A172 (cell line): ENCODE measurements around the gene PPP1R16B. TPM values are rescaled to one million over a fixed set of nuclear protein-coding genes. Genes with fewer than 3 reads are reported as not detected.
A peak's percentile ranks its signal among the peaks of the same experiment; 100 is the strongest.

Source experiments
- DNase-seq: peaks from one replicate; pipeline ENCODE4 v3.0.0-alpha.2; 2015; ENCODE audit warnings: low spot score
- total RNA-seq: library from RNA; depleted of rRNA; stranded (reverse); fragments of >200 nt; shearing (Covaris generic); gene quantifications from 2 replicates; pipeline ENCODE4 v1.2.3, GENCODE V29; 2014

The PPP1R16B gene
- total RNA-seq, 1 experiment from 2014 or later: 0.14 TPM

DNA sequence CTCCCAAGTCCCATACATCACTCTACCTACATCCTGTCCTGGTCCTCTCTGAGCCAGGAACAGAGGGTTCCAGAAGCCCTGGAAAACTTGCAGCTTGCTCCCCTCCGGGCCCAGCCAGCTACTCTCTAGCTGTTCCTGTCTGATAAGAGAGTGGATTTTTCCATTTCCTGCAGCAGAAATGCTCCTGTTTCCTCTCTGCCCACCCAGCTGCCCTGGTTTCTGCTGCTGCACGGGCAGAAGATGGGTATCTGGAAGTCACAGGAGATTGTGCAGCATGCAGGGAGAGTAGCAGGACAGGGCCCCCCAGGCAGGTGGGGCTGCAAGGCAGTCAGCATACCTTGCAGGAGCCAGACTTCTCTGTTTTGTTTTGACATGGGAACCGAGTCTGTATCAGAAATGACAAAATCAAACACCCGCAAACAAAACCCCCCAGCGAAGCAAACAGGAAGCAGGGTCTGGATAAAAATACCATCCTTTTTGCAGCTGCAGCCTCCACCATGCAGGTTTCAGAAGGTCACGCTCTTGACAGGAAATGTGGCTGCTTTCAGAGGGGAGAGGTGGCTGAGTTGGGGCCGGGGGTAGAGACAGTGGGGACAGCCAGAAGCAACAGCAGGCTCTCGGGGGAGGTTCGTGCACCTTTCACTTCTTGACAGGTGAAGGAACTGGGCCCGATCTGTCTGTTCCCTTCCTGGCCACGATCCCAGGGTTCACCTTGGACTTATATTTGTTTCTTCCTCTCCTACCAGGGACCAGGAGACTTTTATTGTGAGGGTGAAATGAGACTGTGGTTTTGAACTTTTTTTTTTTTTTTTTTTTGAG lies 69.9 kb downstream of the PPP1R16B start:
- DNase-seq: no peak

DNA sequence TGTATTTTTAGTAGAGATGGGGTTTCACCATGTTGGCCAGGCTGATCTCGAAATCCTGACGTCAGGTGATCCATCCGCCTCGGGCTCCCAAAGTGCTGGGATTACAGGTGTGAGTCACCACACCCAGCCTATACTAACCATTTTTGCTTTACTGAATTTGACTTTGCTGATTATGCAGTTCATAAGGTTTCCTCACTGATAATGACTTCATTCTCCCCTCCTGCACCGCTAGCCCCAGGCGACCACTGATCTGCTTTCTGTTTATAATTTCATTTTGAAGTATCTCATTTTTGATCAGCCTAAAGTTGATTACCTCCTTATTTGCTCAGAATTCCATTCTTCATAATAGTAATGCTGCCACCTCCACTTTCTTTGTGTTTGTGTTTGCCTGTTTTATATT lies 72.0 kb downstream of the PPP1R16B start:
- DNase-seq: no peak

DNA sequence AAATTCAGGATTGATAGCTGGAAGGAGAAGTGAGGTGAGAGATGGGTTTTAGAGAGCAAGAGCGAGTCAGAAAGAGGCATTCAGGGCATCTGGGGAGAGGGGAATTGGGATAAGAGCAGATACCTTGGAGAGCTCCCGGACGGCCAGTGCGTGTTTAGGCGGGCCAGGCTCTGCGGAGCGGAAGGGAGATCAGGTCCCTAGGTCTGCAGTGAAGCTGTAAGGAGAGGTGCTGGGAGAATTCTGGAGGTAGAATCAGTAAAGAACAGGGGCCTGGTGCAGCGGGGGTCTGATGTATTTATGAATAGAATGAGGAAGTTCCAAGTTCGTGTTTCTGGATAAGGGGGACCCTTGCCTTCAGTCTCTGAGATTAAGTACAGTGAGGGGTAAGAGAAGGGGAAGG lies 73.4 kb downstream of the PPP1R16B start:
- no peak for DNase-seq

DNA sequence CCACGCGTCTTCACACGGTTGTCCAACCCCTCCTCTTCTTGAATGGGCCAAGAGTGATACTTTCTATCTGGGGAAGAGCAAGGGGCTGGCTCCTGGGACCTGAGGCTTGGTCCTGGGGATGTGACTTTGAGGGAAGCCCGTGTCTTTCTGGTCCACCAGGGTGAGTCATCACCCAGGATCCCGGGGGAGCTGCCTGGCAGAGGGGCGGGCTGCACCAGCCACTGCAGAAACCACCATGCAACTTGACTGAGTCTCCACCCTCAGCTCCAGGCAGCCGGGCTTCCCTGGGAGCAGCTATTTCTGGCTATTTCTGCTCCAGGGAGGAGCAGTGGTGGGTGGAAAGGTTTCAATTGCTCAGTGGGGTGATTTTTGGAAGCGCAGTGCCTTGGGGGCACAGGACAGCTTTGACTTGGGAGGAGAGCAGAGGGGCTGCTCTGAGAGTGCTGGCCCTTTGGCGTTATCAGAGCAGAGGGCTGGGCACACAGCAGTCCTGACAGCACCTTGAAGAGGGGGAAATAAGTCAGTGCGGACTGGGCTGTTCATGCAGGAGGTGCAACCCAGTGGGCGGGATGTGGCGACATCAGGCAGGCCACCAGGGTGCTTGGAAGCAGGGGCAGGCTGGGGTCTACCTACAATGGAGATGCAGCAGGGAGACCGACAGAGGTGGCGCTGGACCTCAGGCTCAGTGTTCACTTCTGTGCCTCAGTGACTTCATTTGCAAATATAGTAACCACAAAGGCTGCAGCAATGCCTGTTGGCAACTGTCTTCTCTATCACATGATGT lies 75.6 kb downstream of the PPP1R16B start:
- peak; percentile 62 for DNase-seq

DNA sequence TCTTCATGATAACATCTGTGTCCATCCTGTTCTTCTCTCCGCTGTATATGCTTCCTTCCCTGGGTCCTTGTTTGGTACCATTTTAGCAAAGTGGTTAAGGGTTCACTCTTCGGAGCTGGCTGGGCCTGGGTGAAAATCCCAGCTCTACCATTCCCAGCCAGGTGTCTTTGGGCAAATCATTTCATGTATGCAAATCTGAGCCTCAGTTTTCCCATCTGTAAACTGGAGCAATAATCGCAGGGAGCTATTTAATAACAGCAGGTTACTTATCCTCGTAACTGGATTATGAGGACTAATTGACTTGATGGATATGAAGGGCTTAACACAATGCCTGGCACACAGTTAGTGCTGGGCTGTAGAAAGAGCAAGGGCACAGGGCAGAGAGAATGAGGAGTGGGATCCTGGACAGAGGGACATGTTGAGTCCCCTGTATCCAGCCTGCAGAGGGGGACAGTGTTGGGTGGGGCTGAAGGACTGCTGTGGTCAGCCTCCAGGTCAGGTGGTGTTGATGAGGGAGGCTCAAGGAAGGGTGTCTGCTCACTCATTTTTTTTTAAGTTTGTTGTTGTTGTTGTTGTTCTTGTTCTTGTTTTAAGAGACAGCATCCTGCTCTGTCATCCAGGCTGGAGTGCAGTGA lies 76.4 kb downstream of the PPP1R16B start:
- DNase-seq: no peak

DNA sequence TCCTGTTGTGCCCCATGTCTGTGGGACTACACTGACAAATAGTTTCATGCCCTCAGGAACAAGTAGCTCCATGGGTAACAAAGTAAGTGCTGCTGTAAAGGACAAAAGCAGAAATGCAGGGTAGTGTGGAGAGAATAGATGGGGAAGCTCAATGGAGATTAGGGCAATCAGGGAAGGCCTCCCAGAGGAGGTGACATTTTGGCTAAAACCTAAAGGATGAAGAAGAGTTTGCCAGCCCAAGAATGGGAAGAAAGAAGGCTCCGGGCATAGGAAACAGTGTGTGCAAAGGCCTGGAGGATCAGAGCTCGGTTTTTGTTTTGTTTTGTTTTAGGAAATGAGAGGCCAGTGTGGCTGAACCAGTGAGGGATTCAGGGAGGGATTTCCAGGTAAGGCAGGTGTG lies 77.1 kb downstream of the PPP1R16B start:
- no peak for DNase-seq

DNA sequence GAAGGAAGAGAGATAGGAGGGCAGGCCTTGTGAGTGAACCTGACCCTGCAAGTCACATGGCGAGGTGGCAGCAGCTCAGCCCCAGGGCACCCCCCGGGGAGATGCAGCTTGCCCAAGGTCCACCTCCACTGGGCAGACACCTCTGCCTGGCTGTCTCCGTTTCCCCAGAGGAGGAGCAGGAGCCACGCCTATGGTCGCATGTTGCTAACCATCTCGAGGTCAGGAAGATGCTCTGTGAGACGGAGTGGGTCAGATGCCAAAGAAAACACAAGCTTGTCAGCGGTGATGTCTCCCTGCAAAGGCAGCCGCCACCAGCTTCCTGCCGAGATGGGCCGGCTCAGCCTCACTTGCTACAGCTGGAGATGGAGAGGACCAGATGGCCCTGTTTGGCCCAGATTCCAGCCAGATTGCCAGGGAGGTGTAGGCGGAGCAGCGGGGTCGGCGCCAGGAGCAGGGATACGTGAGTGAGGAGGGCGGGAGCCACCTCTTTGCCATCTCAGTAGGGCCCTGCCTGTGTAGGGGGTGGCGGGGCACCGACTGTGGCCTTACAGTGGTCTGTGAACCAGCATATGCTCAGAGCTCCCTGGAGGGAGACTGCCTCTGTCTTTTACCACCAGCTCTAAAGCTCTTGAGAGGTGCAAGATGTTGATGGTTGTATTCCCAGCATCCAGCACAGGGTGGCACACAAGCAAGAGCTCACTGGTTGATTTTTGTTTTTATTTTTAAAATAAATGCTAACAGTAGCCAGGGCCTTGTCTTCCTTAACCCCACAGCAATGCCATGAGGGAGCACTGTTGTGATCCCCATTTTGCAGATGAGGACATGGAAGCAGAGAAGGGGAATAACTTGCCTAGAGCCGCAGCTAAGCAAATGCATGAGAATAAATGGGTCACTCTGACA lies 77.8 kb downstream of the PPP1R16B start:
- DNase-seq: peak; percentile 76

DNA sequence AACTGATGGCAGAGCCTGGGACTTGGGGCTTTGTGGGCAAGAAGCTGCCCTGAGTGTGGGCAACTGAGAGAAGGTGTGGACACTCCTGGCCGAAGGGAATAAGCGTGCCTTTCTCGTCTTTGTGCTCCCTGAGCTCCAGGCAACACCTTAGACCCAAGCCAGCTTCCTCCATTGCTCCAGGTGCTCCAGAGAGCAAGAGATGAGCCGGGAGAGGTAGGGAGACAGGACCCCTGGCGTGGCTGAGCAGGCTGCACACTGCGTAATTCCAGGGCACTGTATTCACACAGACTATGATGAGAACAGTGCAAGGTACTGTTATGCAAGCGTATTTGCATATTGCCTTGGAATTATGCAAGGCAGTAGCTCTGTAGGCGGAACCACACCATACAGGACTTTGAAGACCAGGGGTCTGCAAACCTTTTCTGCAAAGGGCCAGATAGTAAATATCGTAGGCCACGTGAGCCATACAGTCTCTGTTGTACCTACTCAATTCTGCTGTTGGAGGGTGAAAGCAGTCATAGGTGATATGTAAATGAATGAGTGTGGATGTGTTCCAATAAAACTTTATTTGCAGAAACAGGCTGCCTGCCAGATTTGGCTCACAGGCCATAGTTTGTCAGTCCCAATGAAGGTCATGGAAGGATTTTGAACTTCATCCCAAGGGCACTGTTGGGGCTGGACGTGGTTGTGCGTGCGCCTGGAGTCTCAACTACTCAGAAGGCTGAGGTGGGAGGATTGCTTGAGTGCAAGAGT lies 78.7 kb downstream of the PPP1R16B start:
- DNase-seq: no peak

DNA sequence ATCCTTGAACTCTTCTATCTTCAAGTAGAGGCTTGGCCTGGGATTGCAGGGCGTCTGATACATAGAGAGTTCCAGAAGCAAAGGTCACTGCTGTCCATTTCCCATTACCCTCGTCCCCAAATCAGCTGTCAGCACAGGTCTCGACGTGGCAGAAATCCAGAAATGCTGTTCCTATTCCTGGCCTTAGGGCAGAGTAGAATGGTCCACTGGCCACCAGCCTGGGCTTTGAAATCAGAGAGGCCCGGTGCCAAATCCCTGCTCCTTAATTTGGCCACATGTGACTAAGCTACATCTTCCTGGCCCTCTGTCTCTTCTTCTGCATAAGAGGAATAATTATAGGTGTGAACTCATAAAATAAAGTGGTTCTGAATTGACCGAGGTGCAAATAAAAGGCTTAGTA lies 79.9 kb downstream of the PPP1R16B start:
- no peak for DNase-seq

DNA sequence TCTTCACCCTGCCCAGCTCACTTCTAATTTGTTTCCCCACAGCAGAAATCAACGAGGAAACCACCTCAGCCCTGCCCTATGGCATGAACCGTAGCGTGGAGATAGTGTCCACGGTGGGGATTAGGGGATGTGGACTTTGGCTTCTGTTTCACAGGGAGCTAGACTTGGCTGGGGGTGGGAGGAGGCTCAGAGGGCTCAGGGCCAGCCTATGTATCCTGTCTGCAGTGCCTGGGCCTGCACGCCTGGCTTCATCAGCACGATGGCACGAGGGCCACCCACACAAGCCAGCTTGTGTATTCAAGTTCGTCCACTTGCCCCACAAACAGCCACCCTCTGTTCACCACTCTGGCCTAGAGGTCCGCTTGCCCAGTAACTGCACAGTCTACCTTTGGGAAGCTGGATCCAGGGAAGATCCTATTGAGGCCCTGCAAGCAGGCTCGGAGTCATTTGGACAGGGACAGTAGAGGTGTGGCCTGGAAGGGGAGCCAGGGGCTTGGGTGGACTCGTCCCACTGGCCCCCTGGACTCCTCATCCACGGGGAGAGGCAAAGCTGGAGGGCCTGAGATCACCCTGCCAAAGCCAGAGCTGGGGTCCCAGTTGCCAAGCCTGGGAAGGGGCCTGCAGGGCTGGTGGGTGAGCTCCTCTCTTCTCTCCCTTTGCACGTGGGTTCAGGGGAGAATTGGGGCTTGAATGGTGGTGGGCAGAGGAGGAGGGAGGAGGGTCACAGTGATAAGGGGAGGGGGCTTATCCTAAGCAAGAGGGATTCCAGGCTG lies 82.7 kb downstream of the PPP1R16B start:
- no peak for DNase-seq

DNA sequence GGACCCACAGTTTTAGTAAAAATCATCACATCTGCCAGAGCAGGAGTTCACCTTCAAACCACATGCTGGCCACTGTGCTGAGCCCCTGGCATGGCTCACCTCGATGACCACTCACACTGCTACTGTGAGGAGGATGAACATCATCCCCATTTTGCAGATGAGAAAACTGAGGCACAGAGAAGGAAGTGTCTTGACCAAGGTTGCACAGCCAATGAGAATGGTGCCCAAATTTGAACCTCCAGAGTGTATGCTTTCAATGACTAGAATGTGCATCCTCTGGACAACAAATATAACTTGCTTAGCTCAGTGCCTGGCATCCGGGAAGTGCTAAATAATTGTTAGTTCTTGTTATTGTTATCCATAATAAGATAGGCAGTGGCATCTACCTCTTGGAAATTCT lies 83.6 kb downstream of the PPP1R16B start:
- DNase-seq: no peak

DNA sequence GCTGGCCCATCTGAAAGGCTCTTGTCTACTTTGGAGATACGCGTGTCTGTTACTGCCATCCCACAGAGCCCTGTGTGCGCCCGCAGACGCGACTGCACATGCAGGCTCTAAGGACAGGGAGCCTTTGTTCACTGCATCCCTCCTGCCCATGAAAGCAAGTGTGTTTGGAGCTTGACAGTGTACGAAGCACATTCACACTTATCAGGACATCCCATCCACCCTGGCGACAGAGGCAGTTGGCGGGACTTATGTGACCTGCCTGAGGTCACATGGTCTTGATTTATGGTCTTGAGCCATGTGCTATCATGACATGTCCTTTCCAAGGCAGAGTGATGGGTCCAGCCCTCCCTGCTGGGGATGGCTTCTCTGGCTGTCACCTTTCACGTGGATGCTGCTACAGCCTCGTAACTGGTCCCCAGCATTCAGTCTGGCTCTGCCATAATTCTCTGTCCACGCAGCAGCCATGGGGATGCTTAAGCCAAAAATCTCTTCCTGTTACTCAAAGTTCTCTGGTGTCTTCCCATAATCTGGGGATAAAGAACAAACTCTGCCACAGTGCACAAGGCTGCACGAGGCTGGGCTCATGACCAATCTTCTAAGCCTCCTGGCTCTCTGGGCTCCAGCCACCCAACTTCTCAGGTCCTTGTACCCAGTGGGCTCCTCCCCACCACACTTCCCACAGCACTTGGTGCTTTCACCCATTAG lies 84.4 kb downstream of the PPP1R16B start:
- no peak for DNase-seq

DNA sequence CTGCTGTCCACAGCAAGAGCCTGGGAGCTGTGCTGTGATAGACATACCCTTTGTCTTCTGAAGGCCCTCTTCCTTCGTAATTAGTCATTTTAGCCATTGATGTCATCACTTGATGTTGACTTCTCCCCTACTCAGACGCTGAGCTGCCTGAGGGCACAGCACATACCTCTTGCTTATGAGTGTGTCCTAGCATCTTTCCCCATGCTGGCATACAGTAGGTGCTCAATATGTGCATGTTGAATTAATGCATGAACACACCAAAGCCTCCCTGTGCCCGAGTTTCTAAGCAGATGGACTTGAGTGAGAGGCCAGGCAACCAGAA lies 85.0 kb downstream of the PPP1R16B start:
- DNase-seq: no peak

DNA sequence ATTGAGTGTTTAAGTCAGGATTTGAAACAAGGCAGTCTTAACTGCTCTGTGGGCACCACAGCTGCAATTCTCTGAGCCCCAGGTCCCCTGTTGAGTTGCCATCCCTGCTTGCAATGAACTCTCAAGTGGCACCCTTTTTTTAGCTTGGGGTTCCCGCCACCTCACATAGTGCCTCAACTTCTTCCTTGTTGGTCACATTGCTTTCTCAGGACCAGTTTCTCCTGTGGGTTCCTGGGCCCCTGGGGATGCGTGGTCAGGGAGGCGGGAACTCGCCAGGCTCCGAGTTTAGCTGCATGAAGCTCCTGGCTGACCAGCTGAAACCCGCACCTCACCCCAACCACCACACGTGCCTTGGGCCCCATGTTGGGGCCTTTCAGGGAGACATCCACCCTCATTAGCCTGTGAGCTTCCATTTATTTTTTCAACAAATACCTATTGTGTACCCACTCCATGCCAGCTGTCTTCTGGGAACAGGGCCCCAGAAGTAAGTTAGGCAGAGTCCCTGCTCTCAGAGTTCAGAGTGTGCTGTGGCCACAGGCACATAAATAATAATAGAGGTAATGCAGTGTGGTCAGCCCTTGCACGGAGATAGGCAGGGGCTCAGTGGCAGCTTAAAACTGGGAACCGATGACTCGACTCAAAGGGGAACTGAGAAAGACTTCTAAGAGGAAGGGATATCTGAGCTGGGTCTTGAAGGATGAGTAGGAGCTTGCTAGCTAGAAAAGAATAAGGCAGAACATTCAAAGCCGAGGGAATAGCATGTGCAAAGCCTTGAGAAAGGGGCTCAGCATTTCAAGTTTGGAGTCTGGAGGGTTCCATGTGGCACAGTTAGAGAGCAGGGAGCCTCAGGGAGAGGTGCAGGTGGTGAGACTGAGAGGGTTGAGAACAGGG lies 86.8 kb downstream of the PPP1R16B start:
- no peak for DNase-seq

DNA sequence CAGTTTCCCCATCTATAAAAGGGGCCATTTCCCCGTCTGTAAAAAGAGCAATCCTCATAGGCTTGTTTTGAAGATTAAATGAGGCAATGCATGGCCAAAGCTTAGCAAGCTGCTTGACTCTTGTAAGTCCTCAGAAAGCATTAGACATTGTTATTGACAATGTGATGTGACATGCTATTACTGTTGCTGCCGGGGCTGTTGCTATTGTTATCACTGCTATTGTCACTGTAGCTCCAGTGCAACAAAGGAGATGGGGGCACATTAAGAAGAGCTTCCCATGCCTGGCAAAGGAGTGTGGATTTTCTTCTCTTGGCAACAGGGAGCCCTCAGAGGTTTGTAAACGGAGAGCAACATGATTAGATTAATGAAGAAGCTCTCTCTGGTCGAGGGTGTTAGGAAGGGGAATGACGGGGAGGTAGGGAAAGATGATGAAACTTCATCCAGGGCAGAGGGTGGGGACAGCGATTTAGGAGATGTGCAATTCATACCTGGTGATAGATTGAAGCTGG lies 87.6 kb downstream of the PPP1R16B start:
- no peak for DNase-seq

DNA sequence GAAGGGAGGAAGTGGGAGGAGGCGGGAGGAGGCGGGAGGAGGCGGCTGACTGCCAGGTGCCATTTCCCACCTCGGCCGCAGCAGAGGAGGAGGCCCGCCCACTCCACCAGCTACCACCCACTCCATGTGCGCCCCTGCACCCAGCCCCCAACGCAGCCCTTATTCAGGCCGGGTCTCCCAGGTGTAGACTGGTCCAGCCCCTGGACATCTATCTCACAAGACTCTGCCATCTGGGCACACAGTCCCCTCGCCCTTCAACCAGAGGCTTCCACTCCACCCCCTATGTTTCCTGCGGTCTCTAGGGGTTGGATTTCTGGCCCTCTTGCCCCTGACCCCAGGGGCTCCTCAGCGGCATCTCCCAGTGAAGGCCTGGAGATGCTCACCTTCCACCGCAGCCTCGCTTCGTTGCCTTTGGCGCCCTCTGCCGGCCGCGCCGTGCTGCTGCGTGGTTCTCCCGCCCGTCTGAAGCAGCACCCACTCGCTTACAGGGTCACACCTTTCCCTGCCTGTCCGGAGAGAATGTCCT lies 88.1 kb downstream of the PPP1R16B start:
- peak; percentile 41 for DNase-seq

DNA sequence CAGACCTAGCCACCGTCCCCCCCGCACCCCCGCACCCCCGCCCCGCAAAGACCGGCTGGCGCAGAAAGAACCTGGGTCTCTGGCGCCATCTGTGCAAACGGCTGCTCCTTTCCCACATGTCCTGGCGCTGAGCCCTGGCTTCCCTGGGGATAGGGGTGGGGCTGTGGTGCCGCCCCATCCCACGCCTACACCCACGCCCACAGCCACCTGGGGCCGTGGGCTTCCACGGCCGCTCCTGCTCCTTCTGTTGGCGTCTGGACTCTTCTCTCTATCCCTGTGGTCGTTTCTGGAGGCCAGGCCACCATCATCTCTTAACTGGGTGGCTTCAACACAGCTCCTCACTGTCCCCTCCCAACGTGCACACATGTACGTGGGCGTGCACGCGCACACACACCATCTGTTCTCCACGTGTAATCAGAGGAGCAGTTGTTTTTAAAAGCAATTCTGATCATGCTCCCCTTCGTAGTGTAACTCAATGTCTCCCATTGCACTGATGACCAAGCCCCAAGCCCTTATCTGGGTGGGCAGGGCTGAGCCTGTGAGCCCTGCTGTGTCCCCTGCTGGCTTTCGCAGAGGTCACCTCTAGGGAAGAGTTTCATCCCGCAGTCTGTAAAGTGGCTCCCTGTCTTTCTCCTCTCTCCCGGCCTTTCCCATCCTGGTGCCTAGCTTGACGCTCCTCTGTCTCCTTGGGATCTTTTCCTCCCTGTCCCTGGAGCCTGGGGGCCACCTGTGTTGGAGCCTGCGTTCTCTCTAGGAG lies 88.8 kb downstream of the PPP1R16B start:
- DNase-seq: no peak
